Thyroid gland (tissue), 4 donors: Measurements from ENCODE around the gene GRAMD1C. TPM values are rescaled to one million over a fixed set of nuclear protein-coding genes. Genes with fewer than 3 reads are reported as not detected.

Experiments
- DNase-seq, 2 donors: peaks; one replicate each; pipeline ENCODE4 v3.0.0-alpha.2; 2019
- H3K27ac ChIP-seq, 3 donors: fragments of 200-600 bp; sonication (generic); 1 replicate in 2 of 3; 2 replicates in 1 of 3; pipeline ENCODE4 v1.5.1; 2016 to 2019; ENCODE audit warnings: mild to moderate bottlenecking in 1 of 3, moderate library complexity in 1 of 3
- H3K27me3 ChIP-seq: fragments of 200-600 bp; sonication (generic); one replicate; pipeline ENCODE4 v1.5.1; 2019
- H3K36me3 ChIP-seq, 2 donors: fragments of 200-600 bp; sonication (generic); one replicate each; pipeline ENCODE4 v1.5.1; 2016 to 2019
- H3K4me1 ChIP-seq, 2 donors: fragments of 200-600 bp; sonication (generic); one replicate each; pipeline ENCODE4 v1.5.1; 2017 to 2019
- H3K4me3 ChIP-seq, 3 donors: fragments of 200-600 bp; sonication (generic); replicated peaks in 1 of 3; 1 replicate in 2 of 3; 2 replicates in 1 of 3; pipeline ENCODE4 v1.5.1; 2016; ENCODE audit warnings: mild to moderate bottlenecking in 1 of 3
- H3K9me3 ChIP-seq: fragments of 200-600 bp; sonication (generic); one replicate; pipeline ENCODE4 v1.5.1; 2017
- POLR2A ChIP-seq, 2 donors: fragments of 450-650 bp; IDR thresholded peaks; one replicate each; pipeline ENCODE4 v1.6.1; 2017; ENCODE audit warnings: antibody characterized with exemption in 2 of 2, mild to moderate bottlenecking in 2 of 2, moderate library complexity in 1 of 2
- WGBS, 2 donors: methylation state at CpG; one replicate each; pipeline ENCODE4 v1.1.5; 2017; 5-methylcytosine and 5-hydroxymethylcytosine counted together
- intact Hi-C: fragments of 100-400 bp; cut with DNase I; formaldehyde crosslinking; loops from one replicate; pipeline ENCODE4 v1.15.1; 2023
- total RNA-seq, 4 donors: library from RNA; depleted of rRNA; stranded (reverse); fragments of >200 nt; gene quantifications; one replicate each; pipeline ENCODE4 v1.2.3, GENCODE V29; 2016
- TF ChIP-seq, protein P1 (sequence below), 6 experiments: fragments of 200-600 bp in 3 of 6; fragments of 450-650 bp in 3 of 6; sonication (generic) in 3 of 6; IDR thresholded peaks; one replicate each; pipeline ENCODE4 v1.5.1; 2016 to 2019; ENCODE audit warnings: antibody characterized with exemption in 6 of 6, mild to moderate bottlenecking in 2 of 6, inconsistent platforms in 1 of 6, moderate library complexity in 1 of 6

The GRAMD1C gene
- total RNA-seq, 4 donors from 2014 or later, result 5.8 to 20.2 (median 9.1) TPM

GRCh38 chr3:113912552-113913236, 74.1 kb downstream of the GRAMD1C start:
- TF ChIP-seq, protein P1, sequence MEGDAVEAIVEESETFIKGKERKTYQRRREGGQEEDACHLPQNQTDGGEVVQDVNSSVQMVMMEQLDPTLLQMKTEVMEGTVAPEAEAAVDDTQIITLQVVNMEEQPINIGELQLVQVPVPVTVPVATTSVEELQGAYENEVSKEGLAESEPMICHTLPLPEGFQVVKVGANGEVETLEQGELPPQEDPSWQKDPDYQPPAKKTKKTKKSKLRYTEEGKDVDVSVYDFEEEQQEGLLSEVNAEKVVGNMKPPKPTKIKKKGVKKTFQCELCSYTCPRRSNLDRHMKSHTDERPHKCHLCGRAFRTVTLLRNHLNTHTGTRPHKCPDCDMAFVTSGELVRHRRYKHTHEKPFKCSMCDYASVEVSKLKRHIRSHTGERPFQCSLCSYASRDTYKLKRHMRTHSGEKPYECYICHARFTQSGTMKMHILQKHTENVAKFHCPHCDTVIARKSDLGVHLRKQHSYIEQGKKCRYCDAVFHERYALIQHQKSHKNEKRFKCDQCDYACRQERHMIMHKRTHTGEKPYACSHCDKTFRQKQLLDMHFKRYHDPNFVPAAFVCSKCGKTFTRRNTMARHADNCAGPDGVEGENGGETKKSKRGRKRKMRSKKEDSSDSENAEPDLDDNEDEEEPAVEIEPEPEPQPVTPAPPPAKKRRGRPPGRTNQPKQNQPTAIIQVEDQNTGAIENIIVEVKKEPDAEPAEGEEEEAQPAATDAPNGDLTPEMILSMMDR (IDR thresholded peaks at IDR 0.05), result peak; percentile 19 to 88 (median 72)
- no peak for TF ChIP-seq POLR2A (IDR thresholded peaks at IDR 0.05)
- Histone ChIP-seq H3K4me3 (no peak overlapping the region), H3K27me3 (no peaks in the 10 kb centered on the region), H3K4me1 (no peaks in the 10 kb centered on the region), H3K9me3 (no peaks in the 10 kb centered on the region), H3K36me3 (no peaks in the 10 kb centered on the region), H3K27ac (peak overlapping the region in 1 of 3 donors; percentile 23)
- 51 to 62% methylated on average over 3 of the region's 3 CpGs for WGBS, 2 donors
- peak; percentile 34 to 45 for DNase-seq
- intact Hi-C loops, result loop anchor here (5.0 kb wide), 1 partner anchor 75 kb away; the partner anchor contains the start of gene GRAMD1C

DNA sequence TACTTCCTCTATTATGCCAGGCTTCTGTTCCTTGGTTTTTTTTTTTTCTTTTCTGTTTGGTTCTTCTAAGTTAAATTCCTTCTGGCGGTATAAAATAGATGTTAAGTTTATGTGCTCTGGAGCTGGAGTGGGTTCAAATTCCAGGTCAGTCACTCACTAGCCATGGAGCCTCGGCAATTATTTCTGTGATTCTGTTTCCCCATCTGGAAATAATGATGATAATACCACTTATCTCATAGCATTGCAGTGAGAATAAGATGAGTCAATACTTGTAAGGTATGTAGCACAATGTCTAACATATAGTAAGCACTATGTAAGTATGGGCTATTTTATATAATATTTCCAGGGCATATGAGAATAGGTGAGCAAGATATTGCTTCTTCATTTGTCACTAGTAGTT, 76.1 kb downstream of the GRAMD1C start:
- Histone ChIP-seq H3K4me1 (no peaks in the 10 kb centered on the region), H3K27me3 (no peaks in the 10 kb centered on the region), H3K27ac (no peak overlapping the region), H3K36me3 (no peaks in the 10 kb centered on the region), H3K4me3 (no peak overlapping the region), H3K9me3 (no peaks in the 10 kb centered on the region)
- WGBS, 2 donors, result 74 to 89% methylated on average over 2 of the region's 2 CpGs
- no peak for TF ChIP-seq POLR2A (IDR thresholded peaks at IDR 0.05)
- TF ChIP-seq, protein P1 (IDR thresholded peaks at IDR 0.05), result no peak
- intact Hi-C loops, result loop anchor here (5.0 kb wide), 1 partner anchor 77 kb away; the partner anchor contains the start of gene GRAMD1C
- DNase-seq, result no peak

DNA sequence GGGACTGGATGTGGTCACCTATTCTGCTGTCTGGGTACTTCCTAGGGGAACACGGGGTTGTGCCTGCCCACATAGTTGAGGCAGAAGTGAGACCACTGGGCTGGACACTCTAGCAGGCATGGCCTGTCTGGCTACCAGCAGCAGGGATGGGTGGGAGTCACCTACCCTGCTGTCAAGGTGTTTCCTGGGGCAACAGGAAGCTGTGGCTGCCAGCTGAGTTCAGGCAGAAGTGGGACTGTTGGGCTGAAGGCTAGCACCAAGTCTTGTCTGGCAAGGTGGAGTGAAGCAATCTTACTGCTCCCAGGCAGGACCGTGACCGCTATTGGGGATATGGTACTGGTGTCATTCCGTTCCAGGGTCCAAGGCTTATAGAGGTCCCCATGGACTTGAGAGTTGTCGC, 89.0 kb downstream of the GRAMD1C start:
- no peaks in the 10 kb centered on the region for H3K9me3 ChIP-seq
- no peak for TF ChIP-seq POLR2A (IDR thresholded peaks at IDR 0.05)
- TF ChIP-seq, protein P1 (IDR thresholded peaks at IDR 0.05), result no peak
- H3K4me1 ChIP-seq, result no peaks in the 10 kb centered on the region
- H3K36me3 ChIP-seq, result no peaks in the 10 kb centered on the region
- no peak for DNase-seq
- intact Hi-C loops, result no loop called here
- no peak overlapping the region for H3K27ac ChIP-seq
- no peak overlapping the region for H3K4me3 ChIP-seq
- WGBS, 2 donors, result 74 to 100% methylated on average over 4 to 5 of the region's 5 CpGs
- no peaks in the 10 kb centered on the region for H3K27me3 ChIP-seq

DNA sequence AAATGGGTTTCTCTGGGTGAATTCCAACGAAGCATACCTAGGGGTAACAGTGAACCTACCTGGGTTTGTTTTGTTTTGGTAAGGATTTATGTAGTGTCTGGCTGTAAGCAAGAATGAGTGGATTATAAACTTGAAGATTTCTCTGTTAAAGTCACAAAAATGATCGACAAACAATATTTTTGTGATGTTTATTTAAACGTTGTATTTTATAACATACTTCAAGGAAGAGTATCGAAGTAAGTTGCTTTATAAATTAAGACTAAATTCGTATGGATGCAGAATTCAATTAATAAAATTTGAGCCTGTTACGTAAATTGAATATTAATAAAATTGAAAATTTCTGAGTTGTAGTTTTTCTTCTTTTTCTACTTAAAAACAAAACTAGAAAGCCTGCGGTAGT, 108.2 kb downstream of the GRAMD1C start:
- intact Hi-C loops, result no loop called here
- no peak for DNase-seq
- Histone ChIP-seq H3K4me3 (peak overlapping the region in 2 of 3 donors; percentile 34 to 57), H3K27ac (peak overlapping the region; percentile 14 to 72 (median 52)), H3K27me3 (no peaks in the 10 kb centered on the region), H3K36me3 (no peaks in the 10 kb centered on the region), H3K9me3 (no peaks in the 10 kb centered on the region), H3K4me1 (peaks cover 7 to 12% of the 10 kb centered on the region in 2 donors)
- TF ChIP-seq, protein P1 (IDR thresholded peaks at IDR 0.05), result no peak
- TF ChIP-seq POLR2A (IDR thresholded peaks at IDR 0.05), result no peak
- WGBS, 2 donors, result 58 to 67% methylated on average over 7 of the region's 7 CpGs

DNA sequence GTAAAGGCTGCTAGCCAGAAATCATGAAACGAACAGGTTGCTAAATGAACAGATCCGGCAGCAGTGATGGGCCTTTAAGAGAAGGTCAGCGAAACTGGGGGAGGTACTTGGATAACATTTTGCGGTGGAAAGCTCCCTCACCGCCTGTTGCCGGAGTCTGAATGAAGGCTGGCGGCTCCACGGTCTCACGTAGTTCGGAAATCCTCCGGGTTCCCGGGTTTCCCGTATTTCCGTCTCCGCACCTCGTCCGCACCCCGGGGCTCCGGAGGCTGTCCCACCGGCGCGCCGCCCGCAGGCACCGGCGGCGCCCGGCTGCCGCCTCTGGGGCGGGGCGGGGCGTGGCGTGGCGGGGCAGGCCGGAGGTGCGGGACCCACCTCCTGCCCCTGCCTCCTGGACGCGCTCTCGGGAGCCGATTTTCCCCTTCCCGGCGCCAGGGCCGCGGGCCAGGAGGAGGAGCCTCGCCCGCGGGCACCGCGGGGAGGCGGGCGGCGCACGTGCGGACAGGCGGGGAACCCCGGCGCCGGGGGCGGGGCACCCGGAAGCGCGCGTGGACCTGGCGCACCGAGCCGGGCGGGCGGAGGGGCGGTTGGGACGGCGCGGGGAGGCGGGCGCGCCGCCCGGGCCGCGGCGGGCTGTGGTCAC, 108.9 kb downstream of the GRAMD1C start, which contains the start of gene ZDHHC23:
ZDHHC23 (plus strand) TSS at position 642 of the 643 bp plus-strand sequence. CDS start 790 bp downstream, outside the sequence.
- H3K27ac ChIP-seq, result peak within 1 kb of the TSS; percentile 43 to 83 (median 52)
- no peaks in the 10 kb centered on the region for H3K36me3 ChIP-seq
- no peaks in the 10 kb centered on the region for H3K9me3 ChIP-seq
- intact Hi-C loops, result no loop called here
- H3K27me3 ChIP-seq, result no peaks in the 10 kb centered on the region
- DNase-seq, result peak; percentile 91 to 92
- 1 to 2% methylated on average over 6 to 28 of the region's 80 CpGs for WGBS, 2 donors
- H3K4me3 ChIP-seq, result peak within 1 kb of the TSS; percentile 54 to 70 (median 57)
- TF ChIP-seq POLR2A (IDR thresholded peaks at IDR 0.05), result peak; percentile 12 to 61
- TF ChIP-seq, protein P1 (IDR thresholded peaks at IDR 0.05), result no peak
- peaks cover 7 to 12% of the 10 kb centered on the region in 2 donors for H3K4me1 ChIP-seq
